Endodermal cell (in vitro differentiated cells): ENCODE data around the gene TRAPPC2B. TPM values are rescaled to one million over a fixed set of nuclear protein-coding genes. Genes with fewer than 3 reads are reported as not detected.

Experiments
- DNase-seq: peaks from one replicate; pipeline ENCODE4 v3.0.0-alpha.2; 2017
- H3K27ac ChIP-seq: 2 replicates; pipeline ENCODE4 v1.5.1; 2013; ENCODE audit warnings: mild to moderate bottlenecking, low read depth, low read length, moderate library complexity
- H3K27me3 ChIP-seq: 2 replicates; pipeline ENCODE4 v1.6.1; 2013; ENCODE audit warnings: mild to moderate bottlenecking, low read length, moderate library complexity; ENCODE audit not compliant: insufficient read depth, control insufficient read depth, poor library complexity, severe bottlenecking
- H3K36me3 ChIP-seq: 2 replicates; pipeline ENCODE4 v1.7.0; 2013; ENCODE audit warnings: mild to moderate bottlenecking, low read length, moderate library complexity; ENCODE audit not compliant: control insufficient read depth, insufficient read depth
- H3K4me1 ChIP-seq: one replicate; pipeline ENCODE4 v1.7.0; 2013; ENCODE audit warnings: low read length; ENCODE audit not compliant: control insufficient read depth, insufficient read depth
- H3K4me3 ChIP-seq: 2 replicates; pipeline ENCODE4 v1.5.1; 2013; ENCODE audit warnings: mild to moderate bottlenecking, low read length, moderate library complexity
- H3K9ac ChIP-seq: 2 replicates; pipeline ENCODE4 v1.6.1; 2013; ENCODE audit warnings: mild to moderate bottlenecking, low read length, moderate library complexity; ENCODE audit not compliant: poor library complexity, severe bottlenecking; ENCODE audit errors: extremely low read depth
- H3K9me3 ChIP-seq: 2 replicates; pipeline ENCODE4 v1.6.1; 2013; ENCODE audit warnings: mild to moderate bottlenecking, low read length, moderate library complexity; ENCODE audit not compliant: control insufficient read depth
- H3K27ac Mint-ChIP-seq: 2 replicates; pipeline ENCODE4 v1.8.0; 2020; ENCODE audit warnings: mixed read lengths
- H3K27me3 Mint-ChIP-seq: 2 replicates; pipeline ENCODE4 v1.8.0; 2021; ENCODE audit warnings: mild to moderate bottlenecking, mixed read lengths; ENCODE audit not compliant: insufficient read depth
- H3K36me3 Mint-ChIP-seq: 2 replicates; pipeline ENCODE4 v1.8.0; 2020; ENCODE audit warnings: low read depth, mixed read lengths
- H3K4me1 Mint-ChIP-seq: 2 replicates; pipeline ENCODE4 v1.8.0; 2020; ENCODE audit warnings: mixed read lengths
- H3K4me3 Mint-ChIP-seq: 2 replicates; pipeline ENCODE4 v1.8.0; 2020; ENCODE audit warnings: mild to moderate bottlenecking, moderate library complexity, mixed read lengths
- H3K9me3 Mint-ChIP-seq: 2 replicates; pipeline ENCODE4 v1.8.0; 2020; ENCODE audit warnings: mild to moderate bottlenecking, mixed read lengths
- WGBS, 2 experiments: methylation state at CpG; one replicate each; pipeline versions ENCODE4 v1.1.5 to v1.1.7; 2013; ENCODE audit warnings: missing lambda C conversion rate in 2 of 2, mixed read lengths in 1 of 2; ENCODE audit not compliant: insufficient coverage in 1 of 2, insufficient read length in 1 of 2; 5-methylcytosine and 5-hydroxymethylcytosine counted together
- total RNA-seq, 2 donors: library from RNA; stranded (reverse); fragmentation: NEBNext Ultra II Directional in 1 of 2; extraction: Animal tissue kit (Norgen Biotek cat#: 25700) in 1 of 2; gene quantifications; 2 replicates in 1 of 2; 3 replicates in 1 of 2; pipeline ENCODE4 v1.2.1, GENCODE V29; 2021
- TF ChIP-seq, protein P1 (sequence below): fragments of 200-600 bp; sonication (generic); conservative IDR thresholded peaks from 2 replicates; pipeline ENCODE4 v1.5.0; 2021; ENCODE audit warnings: antibody characterized with exemption, mild to moderate bottlenecking

Gene TRAPPC2B
- total RNA-seq, 2 donors from 2014 or later = 9.2 to 9.5 TPM

DNA sequence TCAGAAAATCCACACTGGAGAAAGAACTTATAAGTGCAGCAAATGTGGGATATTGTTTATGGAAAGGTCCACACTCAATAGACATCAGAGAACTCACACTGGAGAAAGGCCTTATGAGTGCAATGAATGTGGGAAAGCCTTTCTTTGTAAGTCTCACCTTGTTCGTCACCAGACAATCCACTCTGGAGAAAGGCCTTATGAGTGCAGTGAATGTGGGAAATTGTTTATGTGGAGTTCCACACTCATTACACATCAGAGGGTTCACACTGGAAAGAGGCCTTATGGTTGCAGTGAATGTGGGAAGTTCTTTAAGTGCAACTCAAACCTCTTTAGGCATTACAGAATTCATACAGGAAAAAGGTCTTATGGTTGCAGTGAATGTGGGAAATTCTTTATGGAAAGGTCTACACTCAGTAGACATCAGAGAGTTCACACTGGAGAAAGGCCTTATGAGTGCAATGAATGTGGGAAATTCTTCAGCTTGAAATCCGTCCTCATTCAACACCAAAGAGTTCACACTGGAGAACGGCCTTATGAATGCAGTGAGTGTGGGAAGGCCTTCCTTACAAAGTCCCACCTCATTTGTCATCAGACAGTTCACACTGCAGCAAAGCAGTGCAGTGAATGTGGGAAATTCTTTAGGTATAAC, 14.3 kb downstream of the TRAPPC2B start:
- Mint-ChIP-seq H3K9me3 (peaks cover 76% of the 10 kb centered on the region), H3K4me1 (no peaks in the 10 kb centered on the region), H3K4me3 (no peak overlapping the region), H3K36me3 (peaks cover 70% of the 10 kb centered on the region), H3K27me3 (peaks cover 2% of the 10 kb centered on the region), H3K27ac (no peak overlapping the region)
- TF ChIP-seq, protein P1, sequence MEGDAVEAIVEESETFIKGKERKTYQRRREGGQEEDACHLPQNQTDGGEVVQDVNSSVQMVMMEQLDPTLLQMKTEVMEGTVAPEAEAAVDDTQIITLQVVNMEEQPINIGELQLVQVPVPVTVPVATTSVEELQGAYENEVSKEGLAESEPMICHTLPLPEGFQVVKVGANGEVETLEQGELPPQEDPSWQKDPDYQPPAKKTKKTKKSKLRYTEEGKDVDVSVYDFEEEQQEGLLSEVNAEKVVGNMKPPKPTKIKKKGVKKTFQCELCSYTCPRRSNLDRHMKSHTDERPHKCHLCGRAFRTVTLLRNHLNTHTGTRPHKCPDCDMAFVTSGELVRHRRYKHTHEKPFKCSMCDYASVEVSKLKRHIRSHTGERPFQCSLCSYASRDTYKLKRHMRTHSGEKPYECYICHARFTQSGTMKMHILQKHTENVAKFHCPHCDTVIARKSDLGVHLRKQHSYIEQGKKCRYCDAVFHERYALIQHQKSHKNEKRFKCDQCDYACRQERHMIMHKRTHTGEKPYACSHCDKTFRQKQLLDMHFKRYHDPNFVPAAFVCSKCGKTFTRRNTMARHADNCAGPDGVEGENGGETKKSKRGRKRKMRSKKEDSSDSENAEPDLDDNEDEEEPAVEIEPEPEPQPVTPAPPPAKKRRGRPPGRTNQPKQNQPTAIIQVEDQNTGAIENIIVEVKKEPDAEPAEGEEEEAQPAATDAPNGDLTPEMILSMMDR = no peak
- DNase-seq = no peak
- Histone ChIP-seq H3K27ac (no peak overlapping the region), H3K4me1 (no peaks in the 10 kb centered on the region), H3K4me3 (no peak overlapping the region), H3K9ac (no peak overlapping the region), H3K36me3 (peaks cover 43% of the 10 kb centered on the region), H3K27me3 (no peaks in the 10 kb centered on the region), H3K9me3 (peaks cover 48% of the 10 kb centered on the region)
- WGBS, 2 experiments = 91 to 100% methylated on average over 1 to 2 of the region's 3 CpGs

DNA sequence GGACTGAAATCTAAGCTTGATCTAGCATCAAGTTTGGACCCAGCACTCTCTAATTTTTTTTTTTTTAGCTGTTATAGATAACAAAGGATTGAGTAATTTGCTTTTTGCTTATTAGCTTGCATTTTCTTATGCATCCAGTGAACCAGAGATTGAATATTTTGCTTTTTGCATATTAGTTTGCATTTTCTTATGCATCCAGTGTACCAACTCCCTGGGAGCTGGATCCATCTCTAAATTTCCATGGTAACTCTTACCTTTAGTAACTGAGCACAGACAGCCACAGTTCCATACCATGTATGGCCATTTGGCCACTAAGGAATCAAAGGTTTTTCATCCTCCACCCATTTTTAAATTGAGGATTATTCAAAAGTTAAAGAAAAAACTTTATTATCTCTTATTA, 17.6 kb downstream of the TRAPPC2B start:
- H3K9ac ChIP-seq = no peak overlapping the region
- peaks cover 6% of the 10 kb centered on the region for H3K27me3 ChIP-seq

DNA sequence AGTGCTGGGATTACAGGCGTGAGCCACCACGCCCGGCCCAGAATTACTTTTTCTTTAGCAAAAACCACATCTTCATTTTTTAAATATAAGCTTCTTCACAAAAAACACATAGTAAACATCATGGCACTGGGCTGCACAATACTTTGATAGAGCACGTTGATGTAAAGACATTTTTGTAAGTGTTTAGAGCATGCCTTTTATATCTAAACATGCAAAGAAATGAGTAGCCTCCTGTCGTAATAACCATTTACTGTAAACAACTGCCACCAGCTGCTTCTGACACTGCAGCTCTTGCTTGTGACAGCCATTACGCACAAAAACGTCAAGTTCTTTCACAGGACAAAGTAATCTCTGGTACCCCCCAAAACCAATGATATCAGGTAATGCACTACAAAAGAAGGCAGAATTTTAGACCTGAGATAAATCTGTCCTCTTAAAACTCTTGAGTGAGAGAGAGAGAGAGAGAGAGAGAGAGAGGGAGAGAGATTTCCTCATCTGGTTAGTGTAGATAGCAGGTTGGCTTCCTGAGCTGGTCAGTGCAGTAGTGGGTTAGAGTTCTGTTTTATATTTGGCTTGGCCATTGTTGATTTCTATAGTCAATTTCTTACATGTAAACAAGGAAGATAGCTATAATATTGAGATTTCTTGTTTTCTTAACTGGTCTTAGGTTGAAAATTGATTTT, 19.6 kb downstream of the TRAPPC2B start:
- H3K36me3 ChIP-seq = peaks cover 7% of the 10 kb centered on the region
- Mint-ChIP-seq H3K27me3 (peaks cover 31% of the 10 kb centered on the region), H3K9me3 (peaks cover 23% of the 10 kb centered on the region), H3K4me1 (no peaks in the 10 kb centered on the region), H3K27ac (no peak overlapping the region), H3K4me3 (no peak overlapping the region), H3K36me3 (peaks cover 17% of the 10 kb centered on the region)
- H3K9ac ChIP-seq = no peak overlapping the region
- no peak overlapping the region for H3K4me3 ChIP-seq
- no peaks in the 10 kb centered on the region for H3K4me1 ChIP-seq
- DNase-seq = no peak
- 88 to 100% methylated on average over 2 to 7 of the region's 7 CpGs for WGBS, 2 experiments
- TF ChIP-seq, protein P1 = no peak
- peaks cover 7% of the 10 kb centered on the region for H3K9me3 ChIP-seq
- peaks cover 14% of the 10 kb centered on the region for H3K27me3 ChIP-seq
- H3K27ac ChIP-seq = no peak overlapping the region

More for the DNA sequence above, 17.6 kb downstream of the TRAPPC2B start:
- H3K4me3 ChIP-seq = no peak overlapping the region
- H3K9me3 Mint-ChIP-seq = peaks cover 43% of the 10 kb centered on the region
- no peak for DNase-seq
- H3K27ac Mint-ChIP-seq = no peak overlapping the region
- peaks cover 18% of the 10 kb centered on the region for H3K36me3 ChIP-seq
- TF ChIP-seq, protein P1 = no peak
- H3K36me3 Mint-ChIP-seq = peaks cover 37% of the 10 kb centered on the region
- peaks cover 16% of the 10 kb centered on the region for H3K27me3 Mint-ChIP-seq
- H3K9me3 ChIP-seq = peaks cover 20% of the 10 kb centered on the region
- no peaks in the 10 kb centered on the region for H3K4me1 Mint-ChIP-seq
- H3K4me3 Mint-ChIP-seq = no peak overlapping the region
- no peaks in the 10 kb centered on the region for H3K4me1 ChIP-seq
- H3K27ac ChIP-seq = no peak overlapping the region
